Endothelial cell of umbilical vein (primary cell): ENCODE measurements around the gene TUBD1. TPM values are rescaled to one million over a fixed set of nuclear protein-coding genes. Genes with fewer than 3 reads are reported as not detected.

ENCODE experiments used
- BruUV-seq: library from RNA; stranded (reverse); fragments of 400-500 nt; replicated peaks from 2 replicates; lab custom pipeline; 2021; lab: Mats Ljungman, UMichigan
- CTCF ChIA-PET: fragments of 300-600, 350-600 bp; sonication (Branson Sonifier 250); formaldehyde crosslinking; loops from one replicate; lab custom pipeline; 2021; ENCODE audit warnings: antibody characterized with exemption, inconsistent platforms; lab: Charles Lee
- POLR2A ChIA-PET: fragments of 300-600, 350-600 bp; sonication (Branson Sonifier 250); formaldehyde crosslinking; loops from one replicate; lab custom pipeline; 2021; ENCODE audit warnings: antibody characterized with exemption, inconsistent platforms; lab: Charles Lee
- DNase-seq: peaks from one replicate; pipeline ENCODE4 v3.0.0-alpha.2; 2011; ENCODE audit warnings: low read depth, low spot score
- FAIRE-seq: peaks from 2 replicates; lab custom pipeline; 2011; peaks lifted over from hg19 to GRCh38; lab: Jason Lieb, UNC
- H2AFZ ChIP-seq: 2 replicates; pipeline ENCODE4 v1.6.0; 2012; ENCODE audit warnings: low read depth, low read length, control low read depth, inconsistent platforms
- H3K27ac ChIP-seq: 2 replicates; pipeline ENCODE4 v1.5.1; 2011; ENCODE audit warnings: low read depth, mild to moderate bottlenecking, control low read depth, low read length, moderate library complexity; ENCODE audit not compliant: insufficient read depth
- H3K27me3 ChIP-seq, 2 experiments: 2 replicates each; pipeline versions ENCODE4 v1.6.0 to v1.6.1; 2011; ENCODE audit warnings: low read length in 2 of 2, mixed read lengths in 1 of 2; ENCODE audit not compliant: control insufficient read depth in 2 of 2, insufficient read depth in 2 of 2
- H3K36me3 ChIP-seq, 2 experiments: 2 replicates in 1 of 2; 3 replicates in 1 of 2; pipeline ENCODE4 v1.5.1; 2011; ENCODE audit warnings: low read length in 2 of 2, mild to moderate bottlenecking in 1 of 2, moderate library complexity in 1 of 2; ENCODE audit not compliant: control insufficient read depth in 2 of 2, insufficient read depth in 2 of 2; ENCODE audit errors: extremely low read depth in 1 of 2
- H3K4me1 ChIP-seq: 3 replicates; pipeline ENCODE4 v1.5.1; 2011; ENCODE audit warnings: mild to moderate bottlenecking, low read length; ENCODE audit not compliant: control insufficient read depth, insufficient read depth; ENCODE audit errors: extremely low read depth
- H3K4me2 ChIP-seq: 2 replicates; pipeline ENCODE4 v1.6.1; 2011; ENCODE audit warnings: low read length, control low read depth, mixed read lengths; ENCODE audit not compliant: insufficient read depth
- H3K4me3 ChIP-seq, 3 experiments: fragments of 200-600 bp in 1 of 3; sonication (generic), shearing (Covaris generic) in 1 of 3; replicated peaks in 1 of 3; 2 replicates each; pipeline ENCODE4 v1.5.1; 2011 to 2016; ENCODE audit warnings: control low read depth in 3 of 3, low read length in 3 of 3, mild to moderate bottlenecking in 2 of 3, inconsistent platforms in 1 of 3, low read depth in 1 of 3, moderate library complexity in 1 of 3; ENCODE audit not compliant: insufficient read depth in 1 of 3
- H3K79me2 ChIP-seq: 2 replicates; pipeline ENCODE4 v1.6.0; 2012; ENCODE audit warnings: low read length, inconsistent platforms; ENCODE audit not compliant: control insufficient read depth, insufficient read depth
- H3K9ac ChIP-seq: replicated peaks from 2 replicates; pipeline ENCODE3; 2011; ENCODE audit warnings: low read length, control low read depth; ENCODE audit not compliant: insufficient read depth; ENCODE audit errors: extremely low read depth
- H3K9me1 ChIP-seq: replicated peaks from 3 replicates; pipeline ENCODE4 v1.6.0; 2011; ENCODE audit warnings: mild to moderate bottlenecking, low read length; ENCODE audit not compliant: control insufficient read depth, insufficient read depth; ENCODE audit errors: extremely low read depth
- H3K9me3 ChIP-seq: replicated peaks from 2 replicates; pipeline ENCODE4 v1.5.1; 2012; ENCODE audit warnings: low read length, inconsistent platforms; ENCODE audit not compliant: control insufficient read depth, insufficient read depth
- H4K20me1 ChIP-seq: replicated peaks from 2 replicates; pipeline ENCODE3; 2011; ENCODE audit warnings: mild to moderate bottlenecking, low read length; ENCODE audit not compliant: control insufficient read depth, insufficient read depth; ENCODE audit errors: extremely low read depth
- CTCF ChIP-seq, 2 donors: IDR thresholded peaks; 1 replicate in 1 of 2; 2 replicates in 1 of 2; pipeline ENCODE4 v1.5.1; 2011; ENCODE audit warnings: low read length in 2 of 2, mild to moderate bottlenecking in 2 of 2, moderate library complexity in 2 of 2, control low read depth in 1 of 2, inconsistent platforms in 1 of 2, low read depth in 1 of 2; ENCODE audit not compliant: insufficient read depth in 1 of 2; ENCODE audit errors: extremely low read depth in 1 of 2
- FOS ChIP-seq: IDR thresholded peaks from 2 replicates; pipeline ENCODE4 v1.6.1; 2011; ENCODE audit warnings: mild to moderate bottlenecking, low read length, moderate library complexity, borderline replicate concordance; ENCODE audit not compliant: insufficient read depth
- JUN ChIP-seq: IDR thresholded peaks from 2 replicates; pipeline ENCODE4 v1.6.1; 2011; ENCODE audit warnings: borderline replicate concordance, low read depth; ENCODE audit not compliant: insufficient read length, insufficient read depth
- POLR2A ChIP-seq: IDR thresholded peaks from 2 replicates; pipeline ENCODE4 v1.6.1; 2012; ENCODE audit warnings: low read depth, mild to moderate bottlenecking, control low read depth, low read length
- dilution Hi-C: fragments of 300-500 bp; cut with MboI; formaldehyde crosslinking; loops from one replicate; pipeline ENCODE4 v1.15.0; 2019; ENCODE audit warnings: low sequenced_read_pairs; ENCODE audit not compliant: extremely low pct_ligation_motif_present
- intact Hi-C: fragments of 100-400 bp; cut with micrococcal nuclease; formaldehyde crosslinking; loops from one replicate; pipeline ENCODE4 v1.10.0; 2022
- polyA plus RNA-seq, 4 experiments: library from polyadenylated mRNA; depleted of rRNA in 3 of 4; stranded (reverse) in 3 of 4; unstranded in 1 of 4; fragments of >200 nt; gene quantifications; 2 replicates each; pipeline versions ENCODE4 v1.2.1 to v1.2.3, GENCODE V29; 2011 to 2012; ENCODE audit warnings: missing spikeins in 1 of 4
- total RNA-seq: library from RNA; stranded (reverse); gene quantifications from 2 replicates; pipeline ENCODE4 v1.2.3, GENCODE V29; 2021

Gene TUBD1
- total and polyA plus RNA-seq, 2 donors (not counting 3 experiments of a cell fraction or from before 2014, with no cell fraction given) = 4.9 to 11.3 TPM

- DNase-seq (peak; percentile 44), FAIRE-seq (peak; percentile 67)
- BruUV-seq = no TSS peak
- Histone ChIP-seq H3K79me2 (peaks cover 57% of the 10 kb centered on the region), H3K36me3 (no peaks in the 10 kb centered on the region), H3K4me2 (peak overlapping the region; percentile 69), H3K9me1 (no peaks in the 10 kb centered on the region), H4K20me1 (peaks cover 2% of the 10 kb centered on the region), H3K27me3 (no peaks in the 10 kb centered on the region), H3K9ac (peak overlapping the region; percentile 80), H3K4me1 (peaks cover 11% of the 10 kb centered on the region), H3K27ac (peak overlapping the region; percentile 42), H3K4me3 (peak overlapping the region; percentile 58 to 92 (median 91)), H3K9me3 (no peaks in the 10 kb centered on the region), H2AFZ (peak overlapping the region; percentile 76)
- ChIA-PET CTCF (interaction anchor here (0.9 to 2.4 kb wide), 5 partner anchors 12 to 25 kb away, joined by 3 to 15 read pairs (median 3); no protein-coding TSS in a partner anchor), POLR2A (no interaction called here)
- dilution Hi-C loops (no loop called here), intact Hi-C loops (no loop called here)
- TF ChIP-seq JUN = no peak
- TF ChIP-seq POLR2A = no peak
- TF ChIP-seq CTCF (IDR thresholded peaks at IDR 0.05; ENCODE audit: extremely low read depth in 1 of 2, insufficient read depth in 1 of 2, low read depth in 1 of 2, low read length in 2 of 2) = peak in 1 of 2 donors; percentile 0
- TF ChIP-seq FOS = no peak
Observed at GRCh38 chr17:59893676-59894100, 945 bp upstream of the TUBD1 start.
